Liver (tissue), 9 donors: ENCODE results near the gene STN1. TPM values are rescaled to one million over a fixed set of nuclear protein-coding genes. Genes with fewer than 3 reads are reported as not detected.

Experiments used
- DNase-seq: peaks from one replicate; pipeline ENCODE4 v3.0.0-alpha.2; 2017; ENCODE audit warnings: low spot score
- H3K27ac ChIP-seq, 2 donors: one replicate each; pipeline ENCODE4 v1.7.0; 2013; ENCODE audit warnings: inconsistent platforms in 2 of 2, low read length in 2 of 2, control low read depth in 1 of 2, low read depth in 1 of 2, mild to moderate bottlenecking in 1 of 2
- H3K27me3 ChIP-seq, 4 donors: one replicate each; pipeline versions ENCODE4 v1.6.1 to v1.7.0; 2013; ENCODE audit warnings: low read length in 3 of 4, inconsistent platforms in 1 of 4, mild to moderate bottlenecking in 1 of 4, moderate library complexity in 1 of 4; ENCODE audit not compliant: control insufficient read depth in 4 of 4, insufficient read depth in 4 of 4
- H3K36me3 ChIP-seq, 4 donors: one replicate each; pipeline versions ENCODE4 v1.6.1 to v1.7.0; 2013; ENCODE audit warnings: low read length in 3 of 4, mild to moderate bottlenecking in 3 of 4, low read depth in 1 of 4, moderate library complexity in 1 of 4; ENCODE audit not compliant: control insufficient read depth in 4 of 4, insufficient read depth in 3 of 4
- H3K4me1 ChIP-seq, 4 donors: one replicate each; pipeline versions ENCODE4 v1.6.1 to v1.7.0; 2013; ENCODE audit warnings: low read length in 3 of 4, mild to moderate bottlenecking in 3 of 4, moderate library complexity in 1 of 4; ENCODE audit not compliant: control insufficient read depth in 4 of 4, insufficient read depth in 4 of 4
- H3K4me3 ChIP-seq, 3 donors: one replicate each; pipeline versions ENCODE4 v1.6.1 to v1.7.0; 2013; ENCODE audit warnings: low read length in 3 of 3, control low read depth in 1 of 3, low read depth in 1 of 3, mild to moderate bottlenecking in 1 of 3
- H3K9ac ChIP-seq, 2 donors: one replicate each; pipeline ENCODE4 v1.7.0; 2013; ENCODE audit warnings: low read length in 2 of 2, mild to moderate bottlenecking in 2 of 2, moderate library complexity in 2 of 2, control low read depth in 1 of 2, low read depth in 1 of 2
- H3K9me3 ChIP-seq, 4 donors: one replicate each; pipeline versions ENCODE4 v1.6.1 to v1.7.0; 2013; ENCODE audit warnings: low read length in 3 of 4; ENCODE audit not compliant: control insufficient read depth in 4 of 4
- ATF3 ChIP-seq: IDR thresholded peaks from 2 replicates; pipeline ENCODE4 v1.6.1; 2016; ENCODE audit warnings: antibody characterized with exemption
- EGR1 ChIP-seq, 2 donors: IDR thresholded peaks; 2 replicates each; pipeline ENCODE4 v1.6.1; 2016 to 2018; ENCODE audit warnings: antibody characterized with exemption in 2 of 2, low read depth in 2 of 2
- FOXA1 ChIP-seq: IDR thresholded peaks from 2 replicates; pipeline ENCODE4 v1.6.1; 2016; ENCODE audit warnings: antibody characterized with exemption
- FOXA2 ChIP-seq: IDR thresholded peaks from 2 replicates; pipeline ENCODE4 v1.6.1; 2016; ENCODE audit warnings: antibody characterized with exemption
- GABPA ChIP-seq, 2 donors: IDR thresholded peaks in 1 of 2; conservative IDR thresholded peaks in 1 of 2; 2 replicates each; pipeline ENCODE4 v1.6.1; 2016; ENCODE audit warnings: antibody characterized with exemption in 2 of 2, mild to moderate bottlenecking in 1 of 2, moderate library complexity in 1 of 2
- HNF4A ChIP-seq, 2 donors: conservative IDR thresholded peaks; 2 replicates each; pipeline ENCODE4 v1.6.1; 2016; ENCODE audit warnings: antibody characterized with exemption in 2 of 2, mild to moderate bottlenecking in 2 of 2
- HNF4G ChIP-seq: IDR thresholded peaks from 2 replicates; pipeline ENCODE4 v1.6.1; 2016; ENCODE audit warnings: antibody characterized with exemption
- JUND ChIP-seq, 2 donors: IDR thresholded peaks; 2 replicates each; pipeline ENCODE4 v1.6.1; 2016; ENCODE audit warnings: antibody characterized with exemption in 2 of 2
- MAX ChIP-seq: IDR thresholded peaks from 2 replicates; pipeline ENCODE4 v1.6.1; 2016; ENCODE audit warnings: antibody characterized with exemption
- NR2F2 ChIP-seq: IDR thresholded peaks from 2 replicates; pipeline ENCODE4 v1.6.1; 2016; ENCODE audit warnings: antibody characterized with exemption
- RAD21 ChIP-seq, 2 donors: IDR thresholded peaks; 2 replicates each; pipeline ENCODE4 v1.6.1; 2016; ENCODE audit warnings: antibody characterized with exemption in 2 of 2, mild to moderate bottlenecking in 2 of 2
- RXRA ChIP-seq, 2 donors: IDR thresholded peaks; 2 replicates each; pipeline ENCODE4 v1.6.1; 2017 to 2018; ENCODE audit warnings: antibody characterized with exemption in 2 of 2, mild to moderate bottlenecking in 1 of 2
- SP1 ChIP-seq: IDR thresholded peaks from 2 replicates; pipeline ENCODE4 v1.6.1; 2018; ENCODE audit warnings: antibody characterized with exemption, mild to moderate bottlenecking
- TAF1 ChIP-seq: conservative IDR thresholded peaks from 2 replicates; pipeline ENCODE4 v1.6.1; 2016; ENCODE audit warnings: antibody characterized with exemption, mild to moderate bottlenecking
- YY1 ChIP-seq: IDR thresholded peaks from 2 replicates; pipeline ENCODE4 v1.6.1; 2016; ENCODE audit warnings: antibody characterized with exemption, mild to moderate bottlenecking
- ZBTB33 ChIP-seq: IDR thresholded peaks from 2 replicates; pipeline ENCODE4 v1.6.1; 2016; ENCODE audit warnings: antibody characterized with exemption
- WGBS: extraction: QIAGEN DNeasy Blood & Tissue Kit; methylation state at CpG from one replicate; pipeline ENCODE4 v1.1.7; 2013; 5-methylcytosine and 5-hydroxymethylcytosine counted together
- polyA plus RNA-seq, 2 donors: library from polyadenylated mRNA; stranded (reverse) in 1 of 2; unstranded in 1 of 2; fragments of 200-250 nt in 1 of 2; fragments of >200 nt in 1 of 2; fragmentation: Nextera tagmentation in 1 of 2; extraction: Ambion mirVana in 1 of 2; gene quantifications; one replicate each; pipeline versions ENCODE4 v1.2.1 to v1.2.3, GENCODE V29; 2013 to 2015
- total RNA-seq, 2 donors: library from RNA; depleted of rRNA; stranded (reverse); fragments of >200 nt; gene quantifications; one replicate each; pipeline ENCODE4 v1.2.3, GENCODE V29; 2014
- TF ChIP-seq, protein P1 (sequence below): IDR thresholded peaks from 2 replicates; pipeline ENCODE4 v1.6.1; 2016; ENCODE audit warnings: antibody characterized with exemption, mild to moderate bottlenecking
- donor health status: healthy.
- donor health status: healthy.
- donor health status: healthy.
- donor health status: healthy.
- donor health status: healthy.

STN1 gene
- total and polyA plus RNA-seq, 4 donors, result 6.9 to 12.9 (median 8.0) TPM

GRCh38 chr10:103893817-103894216 is 24.2 kb downstream of the STN1 start:
- no peak for DNase-seq
- H3K4me3 ChIP-seq, result no peak overlapping the region
- WGBS, result 74% methylated on average over 2 of the region's 2 CpGs
- H3K9ac ChIP-seq, result no peak overlapping the region
- H3K27me3 ChIP-seq, result no peaks in the 10 kb centered on the region
- H3K27ac ChIP-seq, result peak overlapping the region; percentile 0 to 31
- peaks cover 0 to 18% (median 13%) of the 10 kb centered on the region in 4 donors for H3K36me3 ChIP-seq
- TF ChIP-seq, protein P1, sequence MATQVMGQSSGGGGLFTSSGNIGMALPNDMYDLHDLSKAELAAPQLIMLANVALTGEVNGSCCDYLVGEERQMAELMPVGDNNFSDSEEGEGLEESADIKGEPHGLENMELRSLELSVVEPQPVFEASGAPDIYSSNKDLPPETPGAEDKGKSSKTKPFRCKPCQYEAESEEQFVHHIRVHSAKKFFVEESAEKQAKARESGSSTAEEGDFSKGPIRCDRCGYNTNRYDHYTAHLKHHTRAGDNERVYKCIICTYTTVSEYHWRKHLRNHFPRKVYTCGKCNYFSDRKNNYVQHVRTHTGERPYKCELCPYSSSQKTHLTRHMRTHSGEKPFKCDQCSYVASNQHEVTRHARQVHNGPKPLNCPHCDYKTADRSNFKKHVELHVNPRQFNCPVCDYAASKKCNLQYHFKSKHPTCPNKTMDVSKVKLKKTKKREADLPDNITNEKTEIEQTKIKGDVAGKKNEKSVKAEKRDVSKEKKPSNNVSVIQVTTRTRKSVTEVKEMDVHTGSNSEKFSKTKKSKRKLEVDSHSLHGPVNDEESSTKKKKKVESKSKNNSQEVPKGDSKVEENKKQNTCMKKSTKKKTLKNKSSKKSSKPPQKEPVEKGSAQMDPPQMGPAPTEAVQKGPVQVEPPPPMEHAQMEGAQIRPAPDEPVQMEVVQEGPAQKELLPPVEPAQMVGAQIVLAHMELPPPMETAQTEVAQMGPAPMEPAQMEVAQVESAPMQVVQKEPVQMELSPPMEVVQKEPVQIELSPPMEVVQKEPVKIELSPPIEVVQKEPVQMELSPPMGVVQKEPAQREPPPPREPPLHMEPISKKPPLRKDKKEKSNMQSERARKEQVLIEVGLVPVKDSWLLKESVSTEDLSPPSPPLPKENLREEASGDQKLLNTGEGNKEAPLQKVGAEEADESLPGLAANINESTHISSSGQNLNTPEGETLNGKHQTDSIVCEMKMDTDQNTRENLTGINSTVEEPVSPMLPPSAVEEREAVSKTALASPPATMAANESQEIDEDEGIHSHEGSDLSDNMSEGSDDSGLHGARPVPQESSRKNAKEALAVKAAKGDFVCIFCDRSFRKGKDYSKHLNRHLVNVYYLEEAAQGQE, result no peak
- TF ChIP-seq MAX, result no peak
- TF ChIP-seq JUND (IDR thresholded peaks at IDR 0.05), result no peak
- TF ChIP-seq ATF3, result no peak
- TF ChIP-seq HNF4G, result no peak
- TF ChIP-seq NR2F2, result no peak
- no peak for TF ChIP-seq FOXA1
- TF ChIP-seq SP1, result no peak
- TF ChIP-seq EGR1 (IDR thresholded peaks at IDR 0.05; ENCODE audit: low read depth in 2 of 2), result no peak
- no peak for TF ChIP-seq ZBTB33
- TF ChIP-seq YY1, result no peak
- no peak for TF ChIP-seq RAD21 (IDR thresholded peaks at IDR 0.05)
- TF ChIP-seq GABPA (IDR thresholded peaks at IDR 0.05 in 1 of 2, conservative IDR thresholded peaks at IDR 0.05 in 1 of 2), result no peak
- TF ChIP-seq HNF4A (conservative IDR thresholded peaks at IDR 0.05), result no peak
- TF ChIP-seq TAF1, result no peak
- no peak for TF ChIP-seq RXRA (IDR thresholded peaks at IDR 0.05)
- TF ChIP-seq FOXA2, result no peak
- H3K4me1 ChIP-seq, result peaks cover 0 to 15% (median 13%) of the 10 kb centered on the region in 4 donors
- no peaks in the 10 kb centered on the region for H3K9me3 ChIP-seq

DNA sequence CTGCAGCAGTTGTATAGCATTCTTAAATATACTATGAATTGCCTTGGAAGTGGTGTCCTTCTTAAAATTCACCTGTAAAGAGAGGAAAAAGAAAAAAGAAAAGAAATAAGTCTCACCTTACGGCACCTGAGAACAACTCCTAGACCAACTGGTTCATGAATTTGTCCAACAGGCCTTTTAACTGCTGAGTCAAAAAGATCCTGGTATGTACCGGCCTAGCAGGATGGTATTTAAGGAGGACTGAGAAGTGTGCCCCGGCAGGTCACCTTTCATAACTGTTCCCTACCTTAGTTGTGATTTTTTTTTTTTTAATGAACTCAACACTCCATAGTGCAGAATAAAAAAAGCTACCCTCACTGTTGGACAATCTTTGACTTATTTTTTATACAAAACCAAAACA is 25.8 kb downstream of the STN1 start:
- H3K9me3 ChIP-seq, result no peaks in the 10 kb centered on the region
- H3K4me1 ChIP-seq, result peaks cover 2 to 25% (median 18%) of the 10 kb centered on the region in 4 donors
- TF ChIP-seq JUND (IDR thresholded peaks at IDR 0.05), result no peak
- TF ChIP-seq FOXA2, result no peak
- TF ChIP-seq HNF4A (conservative IDR thresholded peaks at IDR 0.05), result no peak
- TF ChIP-seq EGR1 (IDR thresholded peaks at IDR 0.05; ENCODE audit: low read depth in 2 of 2), result no peak
- no peak overlapping the region for H3K4me3 ChIP-seq
- 95% methylated on average over 3 of the region's 3 CpGs for WGBS
- H3K9ac ChIP-seq, result no peak overlapping the region
- DNase-seq, result no peak
- no peak overlapping the region for H3K27ac ChIP-seq
- H3K36me3 ChIP-seq, result peaks cover 0 to 13% (median 9%) of the 10 kb centered on the region in 4 donors
- H3K27me3 ChIP-seq, result no peaks in the 10 kb centered on the region
